Right ventricle myocardium inferior (tissue), 1 donor: ENCODE measurements around the gene CHN1. TPM values are rescaled to one million over a fixed set of nuclear protein-coding genes. Genes with fewer than 3 reads are reported as not detected.

Experiments used
- ATAC-seq: fragments of 200-7000 bp; cut with Tn5 transposase; one replicate; pipeline ENCODE4 v1.9.1; 2020; ENCODE audit warnings: mild to moderate bottlenecking, moderate library complexity
- DNase-seq: peaks from one replicate; pipeline ENCODE4 v3.0.0; 2021; ENCODE audit errors: missing footprints
- intact Hi-C: fragments of 100-400 bp; cut with DNase I; formaldehyde crosslinking; loops from one replicate; pipeline ENCODE4 v1.11.0; 2022
- total RNA-seq: library from RNA; stranded (reverse); fragmentation: NEBNext Ultra II Directional; extraction: Animal tissue kit (Norgen Biotek cat#: 25700); gene quantifications from one replicate; pipeline ENCODE4 v1.2.1, GENCODE V29; 2021
- donor health status: DM: no; HTN: yes; CAD: no; lungs with severe emphysema.

CHN1 gene
- total RNA-seq, 1 donor from 2014 or later, result 11.7 TPM

DNA sequence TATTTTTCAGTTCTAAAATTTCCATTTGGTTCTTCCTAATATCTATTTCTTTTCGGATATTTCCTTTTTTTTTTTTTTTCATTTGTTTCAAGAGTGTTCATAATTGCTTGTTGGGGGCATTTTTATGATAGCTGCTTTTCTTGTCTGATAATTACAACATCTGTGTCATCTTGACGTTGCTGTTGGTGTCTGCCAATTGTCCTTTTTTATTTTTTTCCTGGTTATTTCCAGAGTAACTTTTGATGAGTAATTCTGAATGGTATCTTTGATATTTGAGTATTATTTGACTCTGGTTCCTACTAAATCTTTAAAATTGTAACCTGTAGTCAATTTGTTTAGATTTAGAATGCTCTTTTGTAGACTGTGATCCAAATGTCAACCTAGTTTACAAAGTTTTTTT, 189.7 kb downstream of the CHN1 start:
- ATAC-seq (no peak), DNase-seq (no peak)
- intact Hi-C loops, result no loop called here

DNA sequence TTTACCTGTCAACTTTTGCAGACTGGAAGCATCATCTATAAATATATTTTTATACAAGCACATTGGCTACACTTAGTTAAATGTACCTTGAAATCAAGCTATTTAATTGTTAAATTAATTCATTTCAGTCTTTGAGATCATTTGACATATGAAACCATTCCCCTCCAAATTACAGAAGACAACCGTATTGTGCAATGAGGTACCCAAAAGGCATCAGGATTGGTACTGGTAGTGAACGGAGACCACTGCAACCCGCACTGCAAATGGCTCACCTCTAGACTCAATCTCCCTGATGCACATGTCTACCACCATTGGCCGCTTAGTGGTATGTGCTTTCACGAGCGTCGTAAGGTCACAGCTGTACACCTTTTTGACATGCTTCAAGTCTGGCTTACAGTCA, 193.1 kb downstream of the CHN1 start:
- DNase-seq (no peak), ATAC-seq (no peak)
- intact Hi-C loops, result no loop called here

DNA sequence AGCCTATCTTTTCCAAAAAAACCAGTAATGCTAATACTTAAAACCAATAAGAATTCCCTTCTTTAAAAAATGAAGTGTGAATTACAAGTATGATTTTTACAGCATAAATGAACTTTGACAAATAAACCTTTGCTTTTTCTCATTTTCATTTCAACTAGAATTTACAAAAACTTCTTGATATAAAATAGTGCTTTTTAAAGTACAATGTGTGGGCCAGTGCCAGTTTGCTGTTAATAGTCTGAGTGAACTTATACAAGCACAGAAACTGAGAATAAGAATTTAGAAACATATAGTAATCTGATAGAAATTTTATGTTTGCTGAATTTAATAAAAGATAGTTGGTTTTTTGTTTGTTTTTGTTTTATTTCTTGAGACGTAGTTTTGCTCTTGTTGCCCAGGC, 197.2 kb downstream of the CHN1 start:
- DNase-seq, result no peak
- intact Hi-C loops, result no loop called here

DNA sequence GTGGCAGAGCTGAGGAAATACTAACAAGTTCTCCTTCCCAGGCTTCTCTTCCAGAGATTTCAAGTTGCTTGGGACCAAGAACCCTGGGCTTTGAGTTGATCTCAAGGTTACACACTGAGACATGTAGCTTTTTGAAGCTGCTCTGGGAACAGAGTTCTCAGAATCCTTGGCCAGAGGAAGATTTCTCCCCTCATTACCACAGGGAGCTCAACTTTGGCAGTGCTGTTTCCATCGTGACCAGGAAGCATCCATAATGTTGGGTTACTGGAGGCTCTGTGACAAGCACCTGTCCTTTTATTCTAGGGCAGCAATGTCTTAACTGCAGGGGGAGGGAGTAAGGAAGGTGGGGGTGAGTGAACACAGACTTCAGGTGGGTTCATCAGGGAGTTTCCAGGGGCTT, 199.4 kb downstream of the CHN1 start:
- DNase-seq (no peak), ATAC-seq (no peak)
- intact Hi-C loops, result no loop called here

More for the DNA sequence above, 197.2 kb downstream of the CHN1 start:
- no peak for ATAC-seq

DNA sequence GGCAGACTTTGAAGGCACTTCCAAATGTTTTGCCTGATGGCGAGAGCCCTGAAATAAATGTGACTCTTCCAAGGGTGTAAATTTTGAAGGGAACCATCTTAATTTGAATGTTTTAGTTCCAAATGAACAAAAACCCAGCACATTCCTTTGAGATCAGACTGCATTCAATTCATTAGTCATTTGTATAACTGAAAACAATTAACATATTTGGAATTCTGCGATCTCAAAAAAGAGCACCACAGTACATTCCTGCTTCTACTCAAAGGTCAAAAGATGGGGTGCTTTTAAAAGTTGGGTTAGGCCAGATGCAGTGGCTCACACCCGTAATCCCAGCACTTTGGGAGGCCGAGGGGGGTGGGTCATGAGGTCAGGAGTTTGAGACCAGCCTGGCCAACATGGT, 202.7 kb downstream of the CHN1 start:
- intact Hi-C loops, result no loop called here
- ATAC-seq (no peak), DNase-seq (no peak)

DNA sequence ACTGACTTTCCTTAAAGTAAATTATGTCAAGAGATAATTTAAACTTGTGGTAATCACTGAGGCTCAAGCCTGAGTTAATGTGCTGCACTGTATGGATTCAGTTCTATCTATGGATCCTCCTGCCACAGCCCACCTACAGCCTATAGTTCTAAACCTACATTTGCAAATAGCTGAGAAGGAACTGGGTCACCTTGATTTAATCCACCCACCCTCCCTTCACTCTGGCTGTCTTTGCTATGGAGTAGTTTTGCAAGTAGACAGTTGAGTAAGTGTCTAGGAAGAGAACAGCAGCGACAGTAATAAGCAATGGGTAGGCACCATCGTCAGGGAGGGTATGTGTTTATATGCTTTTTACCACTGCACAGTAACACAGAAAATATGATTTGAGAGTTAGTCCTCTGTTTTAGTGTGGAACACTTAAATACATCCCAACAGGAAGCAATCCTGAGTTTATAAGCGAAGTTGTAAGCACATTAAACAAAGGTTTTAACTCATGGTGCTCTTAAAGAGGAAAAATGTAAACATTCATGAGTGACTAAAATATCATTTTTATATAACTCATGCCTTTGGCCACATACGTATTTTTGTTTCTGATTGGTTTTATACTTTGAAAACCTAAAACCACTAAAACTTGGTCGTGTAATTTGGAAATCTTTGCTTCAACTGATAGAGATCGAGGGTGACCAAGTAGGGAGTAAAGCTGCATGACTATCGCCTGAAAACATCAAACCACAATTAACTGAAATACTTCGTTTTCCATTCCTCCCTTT, 204.6 kb downstream of the CHN1 start:
- intact Hi-C loops, result loop anchor here (2.0 kb wide), 1 partner anchor 18 kb away; no protein-coding TSS in a partner anchor
- ATAC-seq, result no peak
- no peak for DNase-seq

DNA sequence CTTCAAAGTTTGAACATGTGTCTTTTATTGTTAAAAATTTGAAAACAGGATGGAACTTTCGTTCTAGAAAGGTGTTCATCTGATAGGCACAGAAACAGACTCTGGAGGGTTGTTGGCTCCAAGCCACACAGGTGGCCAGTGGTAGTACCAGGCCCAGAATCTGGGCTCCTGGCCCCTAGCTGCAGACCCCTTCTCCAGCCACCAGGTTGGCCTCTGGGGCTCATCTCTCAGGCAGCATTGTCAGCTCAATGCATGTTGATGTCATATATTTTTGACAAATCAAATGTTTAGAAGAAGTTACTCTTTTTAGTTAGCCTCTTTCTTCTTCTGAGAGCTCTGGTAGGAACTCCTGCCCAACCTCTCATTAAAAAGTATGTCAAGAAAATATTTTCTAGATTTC, 206.4 kb downstream of the CHN1 start:
- no peak for ATAC-seq
- no peak for DNase-seq
- intact Hi-C loops, result no loop called here

DNA sequence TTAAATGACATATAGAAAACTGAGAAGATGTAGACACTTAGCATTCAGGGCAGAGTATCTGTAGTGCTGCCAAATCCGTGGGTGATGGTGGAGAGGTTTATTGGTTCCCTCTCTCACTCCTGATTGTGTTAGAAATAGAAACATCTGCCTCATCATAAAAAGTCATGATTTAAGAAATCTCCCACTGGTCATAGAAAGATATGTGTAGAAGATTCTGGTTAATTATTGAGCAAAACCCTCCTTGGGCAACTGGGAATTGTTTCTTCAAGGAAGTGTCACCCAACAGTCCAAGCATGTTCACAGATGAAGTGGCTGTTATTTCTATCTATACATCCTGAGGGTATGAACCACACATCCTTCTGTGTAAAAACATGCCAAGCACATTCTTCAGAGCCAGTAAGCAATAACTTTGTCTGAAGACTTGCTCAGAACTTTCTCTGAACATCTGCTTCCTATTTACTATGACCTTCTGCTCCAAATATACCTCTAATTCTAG, 207.4 kb downstream of the CHN1 start:
- DNase-seq (no peak), ATAC-seq (no peak)
- intact Hi-C loops, result no loop called here

DNA sequence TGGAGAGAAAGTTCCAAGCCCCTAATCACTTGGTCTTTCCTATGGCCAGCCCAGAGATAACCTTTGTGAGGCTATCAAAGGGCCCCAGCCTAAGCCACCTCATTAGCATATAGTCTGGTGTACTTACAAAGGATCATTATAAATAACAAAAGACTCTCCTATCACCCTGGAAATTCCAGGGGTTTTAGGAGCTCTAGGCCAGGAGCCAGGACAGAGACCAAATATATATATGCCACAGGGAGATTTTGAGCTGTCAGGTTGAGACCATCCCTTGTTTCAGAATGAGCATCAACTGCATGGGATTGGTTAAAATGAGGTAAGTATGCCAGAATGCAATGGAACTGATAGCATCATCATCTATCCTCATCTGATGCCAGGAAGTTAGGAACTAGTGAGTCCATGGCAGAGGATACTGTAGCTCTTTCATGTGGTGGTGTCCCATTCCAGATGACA, 208.8 kb downstream of the CHN1 start:
- no peak for ATAC-seq
- DNase-seq, result no peak
- intact Hi-C loops, result no loop called here

DNA sequence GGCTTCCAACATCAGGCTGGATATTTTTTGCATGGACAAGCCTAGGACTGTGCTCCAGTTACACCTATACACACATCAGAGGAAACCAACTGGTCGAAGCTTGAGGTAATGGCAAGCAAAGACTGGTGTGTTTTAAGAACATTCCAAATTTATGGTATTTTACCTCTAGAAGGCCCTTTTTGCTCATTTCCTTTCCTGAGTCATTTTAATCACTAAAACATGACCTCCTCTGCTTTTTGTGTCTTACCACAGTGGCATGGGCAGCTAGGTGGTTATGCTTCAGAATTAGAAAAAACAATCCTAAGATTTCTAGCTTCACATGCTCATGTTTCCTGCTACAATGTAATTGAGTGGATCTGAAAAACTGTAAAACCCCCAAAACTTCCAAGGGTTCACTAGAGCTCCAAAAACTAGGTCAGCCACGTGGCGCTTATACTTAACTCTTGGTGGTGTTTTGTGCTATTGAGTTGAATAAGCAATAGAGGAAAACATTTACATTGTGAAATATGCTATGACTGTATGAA, 210.3 kb downstream of the CHN1 start:
- no peak for ATAC-seq
- DNase-seq, result no peak
- intact Hi-C loops, result no loop called here

DNA sequence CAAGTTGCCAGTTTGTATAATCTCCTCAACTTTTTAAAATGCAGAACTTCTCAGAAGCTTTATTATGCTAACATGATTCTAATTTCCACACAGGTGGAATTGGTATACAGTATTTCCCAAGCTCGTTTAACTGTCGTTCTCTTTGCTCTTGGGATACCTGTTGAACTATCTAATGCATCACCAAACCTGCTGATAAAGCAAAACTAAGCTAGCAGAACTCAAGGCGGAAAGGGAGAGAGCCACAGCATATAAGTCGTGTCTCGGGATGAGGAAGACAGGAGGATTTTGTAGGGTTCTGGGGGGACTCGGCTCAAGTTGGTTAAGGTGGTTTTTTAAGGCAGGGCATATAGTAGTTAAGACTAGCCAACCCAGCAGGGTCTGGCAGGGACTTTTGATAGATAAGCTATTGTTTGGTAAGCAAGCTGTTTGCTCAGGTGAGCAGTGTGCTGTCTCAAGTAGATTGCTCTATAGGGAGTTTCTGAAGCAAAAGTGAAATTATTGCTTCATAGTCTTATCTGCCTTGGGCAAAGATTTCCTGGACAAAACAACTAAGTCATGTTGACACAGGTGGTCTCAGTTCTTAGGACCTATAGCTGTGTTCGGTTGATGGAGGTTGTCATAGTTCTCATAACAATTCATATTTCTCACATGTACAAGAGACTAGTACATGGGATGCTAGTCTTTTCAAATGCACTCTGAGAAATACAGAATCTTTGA, 212.7 kb downstream of the CHN1 start:
- ATAC-seq (no peak), DNase-seq (no peak)
- intact Hi-C loops, result no loop called here

DNA sequence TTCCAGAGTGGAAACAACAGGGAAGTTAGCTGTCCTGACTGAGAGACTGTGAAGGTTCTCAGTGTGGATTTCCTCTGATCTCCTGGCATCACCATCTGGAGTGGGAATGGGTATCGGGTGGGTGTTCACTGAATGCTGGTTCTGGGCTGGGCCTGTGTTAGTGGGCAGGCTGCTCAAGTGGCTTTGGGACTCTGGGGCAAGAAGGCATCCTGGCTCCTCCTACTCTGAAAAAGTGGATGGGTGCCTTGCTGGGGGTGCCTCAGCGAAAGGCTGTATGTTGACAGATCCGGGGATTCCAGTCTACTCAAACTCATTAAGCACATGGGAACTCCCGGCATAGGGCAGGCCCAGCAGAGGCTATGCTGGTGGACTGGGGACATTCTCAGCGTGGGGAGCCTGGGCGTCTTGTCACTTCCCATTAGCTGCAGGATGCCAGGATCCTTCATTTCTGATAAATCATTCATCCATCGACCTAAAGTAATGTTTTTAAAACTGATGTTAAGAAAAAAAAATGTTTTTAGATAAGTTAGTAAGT, 213.4 kb downstream of the CHN1 start:
- ATAC-seq (no peak), DNase-seq (no peak)
- intact Hi-C loops, result no loop called here

DNA sequence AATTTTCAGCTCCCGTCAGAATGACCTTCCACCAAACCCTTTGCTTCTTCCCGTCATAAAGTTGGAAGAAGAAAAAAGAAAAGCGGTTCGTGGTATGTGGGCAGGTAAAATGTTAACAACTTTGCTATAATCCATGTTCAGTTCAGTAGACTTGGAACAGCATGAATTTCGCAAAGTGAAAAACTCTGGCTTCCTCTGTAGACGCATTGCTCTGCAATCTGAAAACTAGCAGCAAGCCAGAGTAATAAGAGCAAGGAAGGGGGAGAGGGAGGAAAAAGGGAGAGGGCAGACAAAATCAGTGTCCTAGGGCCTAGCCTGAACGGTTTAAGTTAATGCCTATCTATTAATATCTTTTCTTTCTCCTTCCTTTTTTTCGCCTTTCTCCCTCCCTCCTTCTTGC, 214.2 kb downstream of the CHN1 start:
- no peak for DNase-seq
- intact Hi-C loops, result no loop called here
- no peak for ATAC-seq

DNA sequence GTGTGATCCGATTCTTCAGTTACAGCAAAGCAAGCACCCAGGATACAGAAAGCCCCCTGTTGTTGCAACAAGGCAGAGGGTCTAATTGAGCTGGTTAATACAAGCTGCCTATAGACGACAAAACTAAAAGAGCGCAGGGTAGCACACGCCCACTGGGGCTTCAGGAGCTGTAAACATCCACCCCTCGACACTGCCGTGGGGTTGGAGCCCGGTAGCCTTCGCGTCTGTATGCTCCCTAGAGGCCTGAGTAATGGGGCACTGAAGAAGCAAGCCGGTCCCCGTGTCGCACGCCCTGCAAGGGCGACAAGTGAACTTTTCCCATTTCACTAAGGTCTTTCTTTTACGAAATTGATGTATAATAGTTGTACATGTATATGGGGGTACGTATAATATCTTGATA, 216.2 kb downstream of the CHN1 start:
- ATAC-seq, result no peak
- intact Hi-C loops, result no loop called here
- no peak for DNase-seq

DNA sequence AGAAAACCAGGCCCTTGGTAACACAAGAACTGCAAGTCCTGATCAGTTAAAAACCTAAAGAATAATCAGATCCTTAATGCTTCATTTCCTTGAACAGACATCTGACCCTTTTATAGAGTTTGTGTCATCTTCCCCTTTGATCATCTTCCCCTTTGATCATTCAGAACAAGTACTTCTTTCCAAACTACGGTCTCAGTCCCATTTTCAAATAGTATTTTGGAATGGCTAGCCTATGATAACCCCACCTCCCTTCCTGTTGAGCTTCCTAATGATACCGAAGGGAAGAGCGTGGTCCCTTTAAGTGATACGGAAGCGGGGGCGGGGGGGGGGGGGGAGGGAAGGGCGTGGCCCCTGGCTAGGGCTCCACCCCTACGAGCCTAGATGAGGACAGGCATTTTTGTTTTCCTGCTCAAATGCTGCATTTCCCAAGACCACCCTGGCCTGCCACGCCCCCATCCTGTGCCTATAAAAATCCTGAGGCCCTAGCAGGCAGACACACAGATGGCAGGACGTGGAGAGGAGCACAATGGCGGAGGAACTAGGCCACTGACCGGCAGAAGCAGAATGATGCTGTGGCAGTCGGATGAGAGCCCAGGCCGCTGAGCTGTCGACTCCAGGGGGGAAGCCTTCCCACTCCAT, 216.8 kb downstream of the CHN1 start:
- no peak for ATAC-seq
- intact Hi-C loops, result no loop called here
- no peak for DNase-seq

DNA sequence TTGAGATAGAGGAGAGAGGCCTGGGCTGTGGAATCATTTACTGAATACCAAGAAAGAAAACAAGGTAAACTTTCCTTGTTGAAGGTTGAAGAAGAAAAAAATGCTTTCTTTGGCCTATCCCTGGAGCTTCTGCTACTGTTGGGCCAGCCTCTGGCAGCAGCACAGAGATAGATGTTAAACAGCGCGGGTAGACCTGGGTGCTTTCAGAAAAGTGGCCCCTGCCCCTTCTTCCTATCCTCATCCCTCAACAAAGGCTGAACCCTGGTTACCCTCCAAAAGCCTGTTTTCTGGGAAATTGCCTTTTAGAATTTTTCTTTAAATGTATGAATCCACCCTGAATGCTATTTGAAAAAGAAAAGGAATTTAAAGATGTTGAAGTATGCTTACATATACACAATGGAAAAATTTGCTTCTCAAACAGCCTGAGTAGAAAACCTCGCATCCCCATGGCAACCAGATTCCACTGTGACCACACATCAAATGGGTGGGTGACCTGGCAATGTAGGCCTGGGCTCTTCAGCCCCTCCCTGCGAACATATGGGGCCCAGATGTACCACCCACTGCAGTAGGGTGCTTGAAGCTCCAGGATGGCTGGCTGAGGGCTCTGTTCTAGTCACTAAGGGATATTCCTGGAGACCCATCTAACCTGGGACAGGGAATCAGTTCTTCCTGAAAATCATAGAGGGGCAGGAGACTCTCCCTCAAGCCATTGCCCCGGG, 217.5 kb downstream of the CHN1 start:
- no peak for DNase-seq
- intact Hi-C loops, result no loop called here
- ATAC-seq, result no peak

DNA sequence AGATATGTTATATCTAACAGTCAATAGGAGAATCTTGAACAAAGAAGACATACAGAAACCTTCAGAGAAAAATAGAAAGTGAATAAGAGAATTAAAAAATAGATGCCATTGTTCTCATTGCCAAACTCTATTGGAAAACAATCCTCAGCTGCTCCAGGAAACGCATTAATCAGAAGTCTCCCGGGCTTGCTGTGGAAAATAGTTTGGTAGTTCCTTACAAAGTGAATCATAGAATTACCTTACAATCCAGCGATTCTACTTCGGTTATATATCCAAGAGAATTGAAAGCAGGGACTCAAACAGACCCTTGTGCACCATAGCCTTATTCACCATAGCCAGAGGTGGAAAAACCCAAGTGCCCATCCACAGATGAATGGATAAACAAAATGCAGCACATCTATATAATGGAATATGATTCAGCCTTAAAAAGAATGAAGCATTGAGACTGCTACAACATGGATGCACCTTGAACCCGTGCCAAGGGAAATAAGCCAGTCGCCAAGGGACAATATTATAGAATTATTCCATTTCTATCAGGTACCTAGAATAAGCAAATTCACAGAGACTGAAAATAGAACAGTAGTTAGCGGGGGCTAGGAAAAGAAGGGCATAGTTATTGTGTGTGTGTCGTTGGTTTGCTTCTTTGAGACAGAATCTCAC, 219.0 kb downstream of the CHN1 start:
- ATAC-seq, result no peak
- intact Hi-C loops, result no loop called here
- no peak for DNase-seq

DNA sequence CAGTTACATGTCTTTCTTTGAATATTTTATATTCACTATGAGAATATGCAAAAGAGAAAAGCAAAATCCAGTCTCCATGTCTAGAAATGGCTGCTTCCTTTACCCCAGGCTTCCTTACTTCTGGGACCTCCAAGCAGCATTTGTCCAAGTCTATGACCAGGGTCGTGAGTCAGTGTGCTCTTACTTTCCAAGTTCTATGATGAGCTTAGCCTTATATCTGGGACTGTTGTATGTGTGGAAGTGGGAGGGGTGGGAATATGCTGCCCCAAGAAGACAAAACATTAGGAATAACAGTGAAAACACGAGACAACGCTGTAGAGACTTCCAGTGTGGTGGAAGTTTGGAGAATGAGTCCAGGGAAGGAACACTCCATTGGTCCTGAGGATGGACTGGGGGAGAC, 219.7 kb downstream of the CHN1 start:
- ATAC-seq, result no peak
- intact Hi-C loops, result no loop called here
- DNase-seq, result no peak
